Adrenal gland (tissue), 12 donors: Measurements from ENCODE around the gene MYCBPAP. TPM values are rescaled to one million over a fixed set of nuclear protein-coding genes. Genes with fewer than 3 reads are reported as not detected.

ENCODE experiments used
- DNase-seq, 7 donors: peaks; one replicate each; pipeline ENCODE4 v3.0.0-alpha.2; 2019 to 2020
- H3K27ac ChIP-seq, 5 donors: fragments of 200-600 bp; sonication (generic) in 4 of 5; 1 replicate in 3 of 5; 2 replicates in 2 of 5; pipeline versions ENCODE4 v1.5.1 to v1.8.0; 2016 to 2020; ENCODE audit warnings: mild to moderate bottlenecking in 1 of 5
- H3K27me3 ChIP-seq: fragments of 200-600 bp; 2 replicates; pipeline ENCODE4 v1.8.0; 2021
- H3K36me3 ChIP-seq, 2 donors: fragments of 200-600 bp; replicated peaks in 1 of 2; 1 replicate in 1 of 2; 2 replicates in 1 of 2; pipeline versions ENCODE4 v1.5.1 to v1.8.0; 2018 to 2022
- H3K4me1 ChIP-seq, 2 donors: fragments of 200-600 bp; replicated peaks in 1 of 2; 1 replicate in 1 of 2; 2 replicates in 1 of 2; pipeline versions ENCODE4 v1.5.1 to v1.8.0; 2018 to 2021
- H3K4me3 ChIP-seq, 4 donors: fragments of 200-600 bp; sonication (generic) in 3 of 4; one replicate each; pipeline ENCODE4 v1.5.1; 2016 to 2018
- H3K9me3 ChIP-seq, 3 donors: fragments of 200-600 bp; sonication (generic) in 1 of 3; replicated peaks in 1 of 3; 1 replicate in 2 of 3; 2 replicates in 1 of 3; pipeline versions ENCODE4 v1.5.1 to v1.8.0; 2016 to 2021
- CTCF ChIP-seq, 6 experiments: fragments of 450-650 bp in 4 of 6; fragments of 200-600 bp in 2 of 6; sonication (generic) in 1 of 6; IDR thresholded peaks; 1 replicate in 5 of 6; 2 replicates in 1 of 6; pipeline versions ENCODE4 v1.5.1 to v1.8.0; 2016 to 2021; ENCODE audit warnings: antibody characterized with exemption in 6 of 6, mild to moderate bottlenecking in 2 of 6, moderate library complexity in 1 of 6
- POLR2A ChIP-seq, 2 donors: fragments of 450-650 bp; IDR thresholded peaks; one replicate each; pipeline ENCODE4 v1.6.1; 2017; ENCODE audit warnings: antibody characterized with exemption in 2 of 2, mild to moderate bottlenecking in 2 of 2, moderate library complexity in 1 of 2
- whole genome bisulfite sequencing, 4 donors: extraction: QIAGEN DNeasy Blood & Tissue Kit in 2 of 4; methylation state at CpG; one replicate each; pipeline versions ENCODE4 v1.1.5 to v1.1.7; 2013 to 2017; 5-methylcytosine and 5-hydroxymethylcytosine counted together
- intact Hi-C, 2 donors: fragments of 100-400 bp; cut with DNase I; formaldehyde crosslinking; loops; one replicate each; pipeline versions ENCODE4 v1.14.1 to v1.15.0; 2022 to 2023
- polyA plus RNA-seq, 3 donors: library from polyadenylated mRNA; stranded (reverse); fragments of 200-250 nt in 2 of 3; fragments of 350-450 nt in 1 of 3; fragmentation: Illumina TruSeq in 1 of 3; extraction: RNeasy Lipid Tissue Mini Kit (QIAGEN cat#74804) in 1 of 3; gene quantifications; one replicate each; pipeline ENCODE4 v1.2.3, GENCODE V29; 2013 to 2014
- total RNA-seq, 9 donors: library from RNA; depleted of rRNA in 4 of 9; stranded (reverse); fragments of >200 nt in 4 of 9; fragments of 120-200 nt in 1 of 9; fragmentation: NEBNext Ultra II Directional in 1 of 9; extraction: Animal tissue kit (Norgen Biotek cat#: 25700) in 1 of 9; gene quantifications; one replicate each; pipeline versions ENCODE4 v1.1.0 to v1.2.4, GENCODE V29; 2013 to 2023
- donor health status: healthy with polysubstance abuse.
- donor health status: Bipolar disorder and iron deficiency.
- donor health status: DM: yes; HTN: yes; CAD: no.
- donor health status: DM: no; HTN: no; CAD: no.
- donor health status: DM: no; HTN: no; CAD: no.
- donor health status: DM: yes; HTN: yes; CAD: no.

Gene MYCBPAP
- total and polyA plus RNA-seq, 12 donors, result 0.12 to 8.9 (median 2.3) TPM; not detected in 1

GRCh38 chr17:50544516-50544915 is 36.3 kb downstream of the MYCBPAP start:
- Histone ChIP-seq H3K36me3 (peaks cover 0 to 8% of the 10 kb centered on the region in 2 donors), H3K9me3 (no peaks in the 10 kb centered on the region), H3K4me1 (peaks cover 31 to 35% of the 10 kb centered on the region in 2 donors), H3K27me3 (no peaks in the 10 kb centered on the region), H3K27ac (no peak overlapping the region), H3K4me3 (no peak overlapping the region)
- no peak for DNase-seq
- TF ChIP-seq POLR2A (IDR thresholded peaks at IDR 0.05) (no peak), CTCF (IDR thresholded peaks at IDR 0.05) (no peak)
- WGBS, 4 donors, result 65 to 77% (median 71%) methylated on average over 7 of the region's 7 CpGs
- intact Hi-C loops, result loop anchor here (5.0 to 10.0 kb wide), 3 partner anchors 57 to 290 kb away; partner anchors contain the start of gene WFIKKN2 (in 1 of the 2)

- H3K9me3 ChIP-seq, result no peaks in the 10 kb centered on the region
- H3K36me3 ChIP-seq, result peaks cover 0 to 8% of the 10 kb centered on the region in 2 donors
- H3K27ac ChIP-seq, result no peak overlapping the region
- WGBS, 4 donors, result 49 to 70% (median 59%) methylated on average over 8 of the region's 8 CpGs
- no peak for TF ChIP-seq CTCF (IDR thresholded peaks at IDR 0.05)
- TF ChIP-seq POLR2A (IDR thresholded peaks at IDR 0.05), result no peak
- intact Hi-C loops, result loop anchor here (5.0 to 10.0 kb wide), 4 partner anchors 82 to 292 kb away; partner anchors contain the start of gene WFIKKN2 (in 2 of the 2)
- H3K4me3 ChIP-seq, result no peak overlapping the region
- H3K27me3 ChIP-seq, result no peaks in the 10 kb centered on the region
- DNase-seq, result no peak
- H3K4me1 ChIP-seq, result peaks cover 31 to 35% of the 10 kb centered on the region in 2 donors
Observed at GRCh38 chr17:50545311-50545710, 37.1 kb downstream of the MYCBPAP start.

- Histone ChIP-seq H3K4me3 (no peak overlapping the region), H3K27ac (peak overlapping the region in 1 of 5 donors; percentile 83)
- WGBS, 4 donors, result 43 to 68% (median 45%) methylated on average over 3 to 4 of the region's 4 CpGs
Observed at GRCh38 chr17:50546701-50547034, 38.4 kb downstream of the MYCBPAP start.

More at GRCh38 chr17:50546701-50547034, 38.4 kb downstream of the MYCBPAP start:
- TF ChIP-seq CTCF (IDR thresholded peaks at IDR 0.05), result no peak
- TF ChIP-seq POLR2A (IDR thresholded peaks at IDR 0.05), result no peak
- H3K27me3 ChIP-seq, result no peaks in the 10 kb centered on the region
- H3K36me3 ChIP-seq, result peaks cover 0 to 9% of the 10 kb centered on the region in 2 donors
- intact Hi-C loops, result loop anchor here (5.0 to 10.0 kb wide), 4 partner anchors 81 to 291 kb away; partner anchors contain the start of gene WFIKKN2 (in 2 of the 2)
- peaks cover 25 to 27% of the 10 kb centered on the region in 2 donors for H3K4me1 ChIP-seq
- H3K9me3 ChIP-seq, result no peaks in the 10 kb centered on the region
- no peak for DNase-seq
